ENCODE results near the gene SLC30A3. TPM values are rescaled to one million over a fixed set of nuclear protein-coding genes. Genes with fewer than 3 reads are reported as not detected.
A peak's percentile ranks its signal among the peaks of the same experiment; 100 is the strongest.

SLC30A3 gene
- total and polyA plus RNA-seq, 2 experiments from 2014 or later, result 84.7 to 111 TPM

- peaks cover 8% of the 10 kb centered on the region for H3K4me1 ChIP-seq (ENCODE audit: low read depth)
- no peak for DNase-seq (ENCODE audit: low read depth in 1 of 2, low spot score in 1 of 2)
- H3K27ac ChIP-seq, result no peak overlapping the region
Measured at GRCh38 chr2:27249159-27249890, 13.5 kb downstream of the SLC30A3 start.

GRCh38 chr2:27247893-27248292, 15.0 kb downstream of the SLC30A3 start:
- Histone ChIP-seq H3K9me3 (ENCODE audit: low read depth) (no peaks in the 10 kb centered on the region), H3K27me3 (no peaks in the 10 kb centered on the region), H3K36me3 (peaks cover under 1% of the 10 kb centered on the region), H3K4me3 (no peak overlapping the region), H3K4me1 (ENCODE audit: low read depth) (peaks cover 22% of the 10 kb centered on the region), H3K27ac (no peak overlapping the region)
- no peak for DNase-seq (ENCODE audit: low read depth in 1 of 2, low spot score in 1 of 2)
- no peak for TF ChIP-seq CTCF (IDR thresholded peaks at IDR 0.05; ENCODE audit: low read depth, low read length)

More at GRCh38 chr2:27249159-27249890, 13.5 kb downstream of the SLC30A3 start:
- H3K36me3 ChIP-seq, result peaks cover 2% of the 10 kb centered on the region
- H3K4me3 ChIP-seq, result no peak overlapping the region
- H3K9me3 ChIP-seq (ENCODE audit: low read depth), result no peaks in the 10 kb centered on the region
- no peaks in the 10 kb centered on the region for H3K27me3 ChIP-seq
- TF ChIP-seq CTCF (IDR thresholded peaks at IDR 0.05; ENCODE audit: low read depth, low read length), result no peak

GRCh38 chr2:27245626-27246025, 17.2 kb downstream of the SLC30A3 start:
- TF ChIP-seq CTCF (IDR thresholded peaks at IDR 0.05; ENCODE audit: low read depth, low read length), result no peak
- no peak for DNase-seq (ENCODE audit: low read depth in 1 of 2, low spot score in 1 of 2)
- Histone ChIP-seq H3K36me3 (peaks cover 12% of the 10 kb centered on the region), H3K27me3 (no peaks in the 10 kb centered on the region), H3K27ac (no peak overlapping the region), H3K4me1 (ENCODE audit: low read depth) (peaks cover 20% of the 10 kb centered on the region), H3K4me3 (no peak overlapping the region), H3K9me3 (ENCODE audit: low read depth) (no peaks in the 10 kb centered on the region)

- no peaks in the 10 kb centered on the region for H3K27me3 ChIP-seq
- DNase-seq (ENCODE audit: low read depth in 1 of 2, low spot score in 1 of 2), result no peak
- H3K9me3 ChIP-seq (ENCODE audit: low read depth), result no peaks in the 10 kb centered on the region
- no peak overlapping the region for H3K4me3 ChIP-seq
- peaks cover 16% of the 10 kb centered on the region for H3K36me3 ChIP-seq
- no peak for TF ChIP-seq CTCF (IDR thresholded peaks at IDR 0.05; ENCODE audit: low read depth, low read length)
- H3K4me1 ChIP-seq (ENCODE audit: low read depth), result peaks cover 16% of the 10 kb centered on the region
- no peak overlapping the region for H3K27ac ChIP-seq
Measured at GRCh38 chr2:27245116-27245515, 17.7 kb downstream of the SLC30A3 start.

GRCh38 chr2:27243391-27244130, 19.3 kb downstream of the SLC30A3 start:
- Histone ChIP-seq H3K4me1 (ENCODE audit: low read depth) (peaks cover 16% of the 10 kb centered on the region), H3K4me3 (no peak overlapping the region), H3K9me3 (ENCODE audit: low read depth) (no peaks in the 10 kb centered on the region), H3K36me3 (peaks cover 21% of the 10 kb centered on the region), H3K27me3 (no peaks in the 10 kb centered on the region), H3K27ac (peak overlapping the region; percentile 83)
- TF ChIP-seq CTCF (IDR thresholded peaks at IDR 0.05; ENCODE audit: low read depth, low read length), result no peak
- peak in 1 of 2 donors; percentile 63 for DNase-seq (ENCODE audit: low read depth in 1 of 2, low spot score in 1 of 2)

Data from cardiac muscle cell (in vitro differentiated cells and primary cell).